Measurements from ENCODE around the gene CCNL1. TPM values are rescaled to one million over a fixed set of nuclear protein-coding genes. Genes with fewer than 3 reads are reported as not detected.
A peak's percentile ranks its signal among the peaks of the same experiment; 100 is the strongest.

CCNL1 gene
- total and polyA plus RNA-seq, 8 donors = 82.6 to 319 (median 205) TPM

- Histone ChIP-seq H3K4me3 (no peak overlapping the region), H3K4me1 (peaks cover 24 to 56% of the 10 kb centered on the region in 2 donors), H3K27me3 (no peaks in the 10 kb centered on the region), H3K9me3 (no peaks in the 10 kb centered on the region), H3K36me3 (peaks cover 0 to 32% of the 10 kb centered on the region in 2 donors), H3K27ac (peak overlapping the region; percentile 1 to 67)
- no peak for TF ChIP-seq CTCF (IDR thresholded peaks at IDR 0.05)
- ATAC-seq = peak; percentile 53
- DNase-seq = peak in 1 of 4 donors; percentile 51
- intact Hi-C loops (cut with DNase I) = loop anchor here in 1 of 2 donors (5.0 to 10.0 kb wide), 2 partner anchors 309 to 461 kb away; partner anchors contain the start of genes LEKR1 and TIPARP
Measured at GRCh38 chr3:157135671-157136396, 24.1 kb downstream of the CCNL1 start.

- Histone ChIP-seq H3K27me3 (no peaks in the 10 kb centered on the region), H3K4me3 (no peak overlapping the region), H3K36me3 (peaks cover 0 to 25% of the 10 kb centered on the region in 2 donors), H3K9me3 (no peaks in the 10 kb centered on the region), H3K27ac (peak overlapping the region in 1 of 2 donors; percentile 67), H3K4me1 (peaks cover 32 to 67% of the 10 kb centered on the region in 2 donors)
- DNase-seq = no peak
- TF ChIP-seq CTCF (IDR thresholded peaks at IDR 0.05) = no peak
- intact Hi-C loops (cut with DNase I) = loop anchor here in 1 of 2 donors (5.0 to 10.0 kb wide), 2 partner anchors 307 to 460 kb away; partner anchors contain the start of genes LEKR1 and TIPARP
- ATAC-seq = no peak
Measured at GRCh38 chr3:157134620-157135191, 25.2 kb downstream of the CCNL1 start.

GRCh38 chr3:157133434-157134320 is 26.3 kb downstream of the CCNL1 start:
- Histone ChIP-seq H3K27ac (no peak overlapping the region), H3K9me3 (no peaks in the 10 kb centered on the region), H3K36me3 (peaks cover 0 to 15% of the 10 kb centered on the region in 2 donors), H3K27me3 (no peaks in the 10 kb centered on the region), H3K4me3 (no peak overlapping the region), H3K4me1 (peaks cover 36 to 78% of the 10 kb centered on the region in 2 donors)
- ATAC-seq = no peak
- intact Hi-C loops (cut with DNase I) = loop anchor here in 1 of 2 donors (10.0 kb wide), 1 partner anchor 459 kb away; the partner anchor contains the start of gene TIPARP
- DNase-seq = no peak
- TF ChIP-seq CTCF (IDR thresholded peaks at IDR 0.05) = no peak

GRCh38 chr3:157132936-157133335 is 27.0 kb downstream of the CCNL1 start:
- Histone ChIP-seq H3K9me3 (no peaks in the 10 kb centered on the region), H3K27me3 (no peaks in the 10 kb centered on the region), H3K4me1 (peaks cover 41 to 83% of the 10 kb centered on the region in 2 donors), H3K27ac (no peak overlapping the region), H3K36me3 (peaks cover 0 to 8% of the 10 kb centered on the region in 2 donors), H3K4me3 (no peak overlapping the region)
- ATAC-seq (no peak), DNase-seq (no peak)
- intact Hi-C loops (cut with DNase I) = loop anchor here in 1 of 2 donors (10.0 kb wide), 1 partner anchor 458 kb away; the partner anchor contains the start of gene TIPARP
- TF ChIP-seq CTCF (IDR thresholded peaks at IDR 0.05) = no peak

Data from left lung (tissue), 10 donors.